HG02884 (cell line): Measurements from ENCODE around the gene PRPF4.

Experiments used
- ATAC-seq: cut with Tn5 transposase; IDR thresholded peaks from one replicate; pipeline ENCODE4 v1.9.1; 2021; ENCODE audit warnings: mild to moderate bottlenecking, moderate library complexity; ENCODE audit not compliant: unreplicated experiment

Gene PRPF4

GRCh38 chr9:113310538-113310937, 35.1 kb downstream of the PRPF4 start:
- no peak for ATAC-seq

DNA sequence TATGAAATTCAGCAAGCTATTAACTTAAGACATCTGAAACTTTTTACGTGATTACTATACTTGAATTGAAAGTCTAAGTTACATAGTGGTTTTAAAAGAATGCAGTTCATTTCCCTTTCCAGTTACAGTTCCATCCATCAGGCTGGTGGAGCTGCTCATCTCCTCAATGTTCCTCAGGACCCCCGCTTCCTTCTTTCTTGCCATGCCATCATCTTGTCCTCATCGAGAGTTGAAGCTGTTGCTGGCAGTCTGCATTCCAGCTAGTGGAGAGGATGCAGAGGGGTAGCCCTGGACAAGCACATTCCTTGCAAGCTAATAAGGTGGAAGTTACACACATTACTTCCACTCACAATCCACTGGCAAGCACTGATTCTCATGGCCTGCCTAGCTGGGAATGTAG, 36.5 kb downstream of the PRPF4 start:
- ATAC-seq = no peak

- no peak for ATAC-seq
These were observed 37.8 kb downstream of the PRPF4 start for GRCh38 chr9:113313261-113313660.

DNA sequence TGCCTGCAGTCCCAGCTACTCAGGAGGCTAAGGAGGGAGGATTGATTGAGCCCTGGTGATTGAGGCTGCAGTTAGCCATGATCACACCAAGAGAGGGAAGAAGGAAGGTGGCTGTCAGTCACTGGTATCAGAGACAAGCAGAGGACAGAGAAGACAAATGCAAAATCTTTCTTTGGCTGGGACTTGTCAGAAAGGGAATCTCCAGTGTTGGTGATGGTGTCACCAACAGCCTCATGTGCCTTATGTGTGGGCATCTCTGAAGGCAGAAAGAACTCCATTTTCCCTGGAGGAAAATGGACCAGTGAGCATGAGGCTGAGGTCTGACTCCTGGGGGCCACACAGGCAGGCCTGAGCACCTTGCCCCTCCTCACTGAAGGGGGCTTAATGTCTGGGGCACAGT, 39.8 kb downstream of the PRPF4 start:
- ATAC-seq = no peak

- no peak for ATAC-seq
These were observed 40.6 kb downstream of the PRPF4 start for GRCh38 chr9:113316030-113316429.

DNA sequence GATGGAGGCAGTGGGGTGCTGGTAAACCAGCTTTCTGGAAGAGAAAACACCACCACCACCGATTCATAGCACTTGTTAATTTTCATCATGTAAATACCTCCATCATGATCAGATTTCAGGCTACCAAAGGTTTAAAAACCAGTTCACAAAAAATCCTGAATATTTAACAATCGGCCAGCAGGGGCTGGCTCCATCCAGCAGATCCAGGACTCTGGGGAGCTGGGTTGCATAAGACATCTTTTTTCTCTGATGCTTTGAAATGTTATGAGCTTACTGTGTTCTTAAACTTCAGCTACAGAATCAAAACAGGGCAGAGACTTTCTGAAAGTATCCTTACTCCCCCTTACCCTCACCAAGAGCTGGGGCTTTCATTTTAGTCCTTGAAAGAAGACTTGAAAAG, 42.3 kb downstream of the PRPF4 start:
- ATAC-seq = no peak

DNA sequence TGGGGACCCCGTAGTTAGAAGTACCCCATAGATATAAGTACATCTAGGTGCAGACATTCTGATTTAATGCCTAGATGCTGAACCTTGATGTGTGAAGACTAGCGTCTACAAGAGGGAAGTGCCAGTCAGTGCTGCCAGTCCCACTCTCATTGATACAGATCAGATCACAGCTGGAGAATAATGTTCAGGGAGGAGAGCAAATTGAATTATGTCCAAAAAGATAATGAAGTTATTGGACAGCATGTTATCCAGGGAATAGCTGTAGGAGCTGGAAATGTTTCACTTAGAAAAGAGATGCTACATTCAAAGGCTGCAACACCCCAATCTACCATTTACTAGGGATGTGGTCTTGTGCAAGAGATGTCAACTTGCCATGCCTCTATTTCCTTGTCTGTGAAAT, 43.6 kb downstream of the PRPF4 start:
- no peak for ATAC-seq

GRCh38 chr9:113320051-113320450, 44.6 kb downstream of the PRPF4 start:
- ATAC-seq = no peak

DNA sequence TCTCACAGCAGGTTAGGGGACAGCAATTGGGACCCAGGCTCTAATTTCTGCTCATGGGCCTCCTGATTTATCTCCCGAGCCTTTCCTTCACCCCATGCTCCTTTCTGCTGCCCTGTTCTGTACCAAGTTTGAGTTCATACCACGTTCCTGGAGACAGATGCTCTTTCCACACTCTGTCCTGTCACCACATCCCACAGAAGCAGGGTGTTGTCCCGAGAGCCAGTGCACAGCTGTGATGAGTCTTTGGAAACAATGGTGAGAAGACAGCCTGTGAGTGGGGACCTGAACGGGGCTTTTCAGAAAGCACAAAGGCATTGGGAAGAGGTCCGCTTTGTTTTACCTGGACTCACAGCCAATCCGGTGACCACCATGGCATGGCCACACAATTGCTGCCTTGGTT, 47.2 kb downstream of the PRPF4 start:
- no peak for ATAC-seq

- ATAC-seq = no peak
These were observed 50.8 kb downstream of the PRPF4 start for GRCh38 chr9:113326230-113326629.

DNA sequence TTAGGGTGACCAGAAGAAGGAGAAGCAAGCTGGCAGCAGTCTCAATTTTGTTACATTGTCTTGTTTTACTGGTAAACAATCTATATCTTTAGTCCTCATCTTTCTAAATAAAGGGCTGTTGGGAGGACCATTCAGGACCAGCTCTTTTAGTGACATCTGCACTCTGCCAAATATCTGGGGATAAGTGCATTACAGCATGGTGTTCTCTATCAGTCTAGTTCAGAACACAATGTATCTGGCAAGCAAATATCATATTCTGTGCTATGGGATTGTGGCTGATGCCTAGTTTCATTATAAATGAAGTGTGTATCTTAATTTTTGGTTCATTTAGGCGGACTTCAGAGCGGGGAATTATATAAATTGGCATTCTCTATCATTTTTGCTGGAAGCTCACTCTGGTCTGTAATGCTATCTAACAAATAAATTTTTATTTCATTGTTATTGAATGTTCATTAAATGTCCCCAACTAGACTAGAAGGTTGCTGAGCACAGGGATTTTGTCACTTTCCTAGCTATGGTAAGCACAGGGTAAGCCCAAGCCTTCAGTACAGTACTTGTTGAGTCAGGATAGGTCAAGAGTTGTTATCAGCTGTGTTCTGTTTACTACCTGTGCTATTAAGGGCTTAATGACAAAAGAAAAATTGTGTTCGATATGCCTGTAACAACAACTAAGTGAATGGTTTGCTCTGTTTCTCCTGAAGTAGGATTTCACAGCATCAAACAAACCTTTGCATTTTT, 52.8 kb downstream of the PRPF4 start:
- no peak for ATAC-seq

DNA sequence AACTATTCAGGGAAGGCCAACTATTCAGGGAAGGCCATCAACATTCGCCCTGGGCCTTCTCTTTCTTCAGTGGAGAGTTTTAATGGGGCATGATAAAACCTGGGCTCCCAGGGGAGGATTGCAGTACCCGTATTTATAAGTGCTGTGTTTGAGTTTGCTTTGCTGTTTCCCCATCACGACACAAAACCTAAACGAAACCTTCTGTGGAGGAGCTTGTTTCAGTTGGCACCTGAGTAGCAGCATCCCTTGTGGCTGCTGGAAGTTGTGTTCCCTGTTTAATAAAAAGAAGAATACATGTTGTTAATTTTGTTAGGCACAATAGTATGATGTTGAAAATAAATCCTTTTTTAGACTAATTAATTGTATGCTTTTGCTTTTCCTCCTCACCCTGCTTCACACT, 56.3 kb downstream of the PRPF4 start:
- ATAC-seq = no peak

GRCh38 chr9:113337714-113338113, 62.3 kb downstream of the PRPF4 start:
- no peak for ATAC-seq

- peak; percentile 99 for ATAC-seq
These were observed 64.7 kb downstream of the PRPF4 start, which contains the start of gene WDR31 for GRCh38 chr9:113340011-113340699. TSS of gene WDR31 (minus strand) at chr9:113340275. CDS start at chr9:113332022, 8,253 bp downstream.

- no peak for ATAC-seq
These were observed 66.4 kb downstream of the PRPF4 start for GRCh38 chr9:113341712-113342410.
